ENCODE data around the gene IWS1.
"Not testable (repeated sequence)": the region's sequence is repeated elsewhere in the genome, so short reads cannot be mapped to it uniquely, and the experiment has no call there.

Gene IWS1

GRCh38 chr2:127526132-127527000 is at the start of gene IWS1:
Gene IWS1 (minus strand): TSS chr2:127526489. CDS start chr2:127526208, 281 bp downstream.
- DNase-seq (ENCODE audit: insufficient read length, low spot score), result peak; percentile 84
- FAIRE-seq, result peak; percentile 60
- TF ChIP-seq POLR2A (IDR thresholded peaks at IDR 0.05; ENCODE audit: low read depth, low read length), result peak; percentile 35

DNA sequence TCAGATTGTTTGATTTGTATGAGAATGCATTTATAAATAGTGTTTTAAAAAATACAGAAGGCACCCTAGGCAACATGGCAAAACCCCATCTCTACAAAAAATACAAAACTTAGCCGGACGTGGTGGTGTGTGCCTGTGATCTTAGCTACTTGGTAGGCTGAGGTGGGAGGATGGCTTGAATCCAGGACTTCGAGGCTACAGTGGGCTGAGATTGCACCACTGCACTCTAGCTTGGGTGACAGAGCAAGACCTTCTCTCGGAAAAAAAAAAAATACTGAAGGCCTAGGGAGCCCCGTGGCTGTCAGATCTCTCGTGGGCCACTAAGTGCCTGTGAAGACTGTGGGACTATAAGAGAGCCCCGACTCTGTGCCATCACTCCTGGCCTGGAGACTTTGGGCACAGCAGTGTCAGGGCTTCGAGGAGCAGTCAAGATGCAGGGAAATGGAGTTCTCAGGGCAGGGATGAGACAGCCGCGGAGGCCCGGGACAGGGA is 49.7 kb upstream of the IWS1 start:
- DNase-seq (ENCODE audit: insufficient read length, low spot score) (no peak), FAIRE-seq (no peak)
- TF ChIP-seq POLR2A (IDR thresholded peaks at IDR 0.05; ENCODE audit: low read depth, low read length), result no peak

GRCh38 chr2:127575185-127575765 is 49.0 kb upstream of the IWS1 start:
- no peak for FAIRE-seq
- DNase-seq (ENCODE audit: insufficient read length, low spot score), result no peak
- no peak for TF ChIP-seq POLR2A (IDR thresholded peaks at IDR 0.05; ENCODE audit: low read depth, low read length)

DNA sequence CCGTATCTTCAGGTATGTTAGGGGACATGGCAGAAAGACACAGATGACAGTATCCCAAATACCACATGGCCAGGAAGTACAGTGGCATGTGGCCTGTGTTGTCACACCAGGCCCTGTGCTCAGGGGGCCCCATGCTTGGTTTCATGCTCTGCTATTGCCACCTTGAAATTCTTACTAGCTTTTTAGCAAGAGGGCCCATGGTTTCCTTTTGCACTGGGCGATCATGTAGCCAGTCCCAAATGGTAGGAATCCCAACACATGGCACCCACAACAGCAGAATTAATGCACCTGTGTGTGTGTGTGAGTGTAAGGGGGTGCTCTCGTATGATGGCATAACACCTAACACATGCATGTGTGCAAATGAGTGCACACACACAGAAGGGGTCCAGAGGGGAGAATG is 48.4 kb upstream of the IWS1 start:
- FAIRE-seq (no peak), DNase-seq (ENCODE audit: insufficient read length, low spot score) (no peak)
- no peak for TF ChIP-seq POLR2A (IDR thresholded peaks at IDR 0.05; ENCODE audit: low read depth, low read length)

- FAIRE-seq (no peak), DNase-seq (ENCODE audit: insufficient read length, low spot score) (no peak)
- no peak for TF ChIP-seq POLR2A (IDR thresholded peaks at IDR 0.05; ENCODE audit: low read depth, low read length)
Observed at GRCh38 chr2:127573771-127574170, 47.5 kb upstream of the IWS1 start.

DNA sequence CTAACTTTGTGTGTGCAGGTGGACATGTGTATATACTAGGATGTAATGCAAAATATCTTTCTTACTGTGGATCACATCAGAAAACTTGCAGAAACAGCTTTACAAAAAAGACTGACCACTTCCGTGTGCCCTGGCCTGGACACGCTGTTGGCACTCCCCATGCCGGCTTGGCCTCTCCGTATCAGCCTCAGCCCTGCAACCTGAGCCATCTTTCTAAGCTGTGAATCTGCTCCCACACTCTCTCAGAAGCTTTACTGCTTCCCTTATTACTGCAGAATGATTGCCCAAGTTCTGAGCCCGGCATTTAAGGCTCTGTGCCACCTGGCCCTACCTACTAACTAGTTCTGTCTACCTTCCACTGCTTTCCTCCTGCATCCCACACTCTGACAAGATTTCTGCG is 47.0 kb upstream of the IWS1 start:
- no peak for FAIRE-seq
- TF ChIP-seq POLR2A (IDR thresholded peaks at IDR 0.05; ENCODE audit: low read depth, low read length), result no peak
- no peak for DNase-seq (ENCODE audit: insufficient read length, low spot score)

DNA sequence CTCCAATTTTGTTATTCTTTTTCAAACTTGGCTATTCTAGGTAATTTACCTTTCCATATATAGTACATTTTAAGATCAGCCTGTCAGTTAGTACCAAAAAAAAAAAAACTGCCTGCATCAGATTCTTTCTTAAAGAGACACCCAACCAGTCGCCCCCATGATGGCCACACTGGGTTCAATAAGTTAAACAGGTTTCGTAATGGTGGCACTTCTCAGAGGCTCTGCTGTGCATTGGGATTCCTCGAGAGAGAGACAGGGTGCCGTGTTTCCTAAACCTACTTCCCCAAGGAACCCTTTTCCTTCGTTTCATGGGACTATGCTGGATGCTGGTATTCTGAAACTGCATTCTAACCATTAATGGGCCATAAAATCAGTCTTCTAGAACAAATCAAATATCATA is 46.6 kb upstream of the IWS1 start:
- DNase-seq (ENCODE audit: insufficient read length, low spot score), result no peak
- FAIRE-seq, result no peak
- no peak for TF ChIP-seq POLR2A (IDR thresholded peaks at IDR 0.05; ENCODE audit: low read depth, low read length)

DNA sequence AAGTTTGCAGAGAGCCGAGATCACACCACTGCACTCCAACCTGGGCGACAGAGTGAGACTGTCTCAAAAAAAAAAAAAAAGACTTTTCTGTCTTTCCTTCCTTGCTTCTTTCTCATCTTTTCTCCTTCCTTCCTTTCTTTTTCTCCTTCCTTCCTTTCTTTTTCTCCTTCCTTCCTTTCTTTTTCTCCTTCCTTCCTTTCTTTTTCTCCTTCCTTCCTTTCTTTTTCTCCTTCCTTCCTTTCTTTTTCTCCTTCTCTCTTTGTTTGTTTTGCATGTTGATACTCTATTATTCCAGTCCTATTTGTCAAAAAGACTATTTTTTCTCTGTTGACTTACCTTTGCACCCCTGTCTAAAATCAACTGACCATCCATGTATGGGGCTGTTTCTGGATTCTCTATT is 46.1 kb upstream of the IWS1 start:
- DNase-seq (ENCODE audit: insufficient read length, low spot score); FAIRE-seq: not testable (repeated sequence)

DNA sequence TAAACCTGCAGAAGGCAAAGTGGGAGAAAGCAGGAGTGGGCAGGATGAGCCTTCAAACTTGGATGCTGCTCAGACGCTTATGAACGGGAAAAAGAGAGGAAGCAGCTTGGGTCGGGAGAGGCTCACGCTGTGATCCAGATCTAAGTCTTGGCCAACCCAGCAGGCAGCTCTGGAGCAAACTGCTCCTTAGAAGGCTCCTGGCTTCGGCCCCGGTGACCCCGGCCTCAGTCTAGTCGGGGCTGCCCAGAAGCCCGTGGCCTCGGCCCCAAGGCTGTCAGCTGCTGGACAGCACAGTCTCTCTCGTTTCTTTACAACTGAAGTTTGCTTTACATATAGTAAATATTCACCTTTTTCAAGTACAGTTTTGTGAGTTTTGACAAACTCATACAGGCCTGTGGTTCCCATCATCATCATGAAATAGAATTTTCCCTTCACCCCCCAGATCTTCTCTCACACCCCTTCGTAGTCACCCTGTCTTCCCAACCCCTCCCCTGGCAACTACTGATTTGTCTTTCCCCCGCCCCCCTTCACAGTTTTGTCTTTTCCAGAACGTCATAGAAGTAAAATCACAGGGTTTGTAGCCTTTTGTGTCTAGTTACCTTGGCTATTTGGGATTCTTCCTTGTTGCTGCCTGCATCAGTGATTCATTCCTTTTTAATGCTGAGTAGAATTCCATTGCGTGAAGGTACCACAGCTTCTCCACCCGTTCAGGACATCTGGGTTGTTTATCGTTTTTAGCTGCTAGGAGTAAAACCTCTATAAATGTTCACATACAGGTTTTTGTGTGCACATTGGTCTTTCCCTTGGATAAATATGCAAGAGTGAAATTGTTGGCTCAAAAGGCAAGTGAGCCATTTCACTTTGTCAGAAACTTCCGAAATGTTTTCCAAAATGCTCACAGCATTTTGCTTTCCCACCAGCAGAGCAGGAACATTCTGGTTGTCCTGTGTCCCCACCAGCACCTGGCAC is 44.3 kb upstream of the IWS1 start:
- FAIRE-seq, result no peak
- DNase-seq (ENCODE audit: insufficient read length, low spot score), result no peak
- no peak for TF ChIP-seq POLR2A (IDR thresholded peaks at IDR 0.05; ENCODE audit: low read depth, low read length)

DNA sequence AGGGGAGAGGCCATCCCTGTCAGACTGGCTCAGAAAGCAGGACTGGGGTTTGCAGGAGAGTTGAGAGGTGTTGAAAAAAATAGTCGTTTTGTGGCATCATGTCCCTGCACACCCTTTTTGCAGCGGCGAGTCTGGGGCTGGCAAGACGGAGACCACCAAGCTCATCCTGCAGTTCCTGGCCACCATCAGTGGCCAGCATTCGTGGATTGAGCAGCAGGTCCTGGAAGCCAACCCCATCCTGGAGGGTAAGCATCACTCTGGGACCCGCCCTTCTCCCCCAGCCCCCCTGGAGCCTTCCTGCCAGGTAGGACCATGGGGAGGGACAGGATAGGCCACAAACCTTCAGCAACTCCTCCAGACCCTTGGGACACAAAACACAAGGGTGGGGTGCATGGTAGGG is 43.4 kb upstream of the IWS1 start:
- FAIRE-seq, result no peak
- TF ChIP-seq POLR2A (IDR thresholded peaks at IDR 0.05; ENCODE audit: low read depth, low read length), result no peak
- no peak for DNase-seq (ENCODE audit: insufficient read length, low spot score)

DNA sequence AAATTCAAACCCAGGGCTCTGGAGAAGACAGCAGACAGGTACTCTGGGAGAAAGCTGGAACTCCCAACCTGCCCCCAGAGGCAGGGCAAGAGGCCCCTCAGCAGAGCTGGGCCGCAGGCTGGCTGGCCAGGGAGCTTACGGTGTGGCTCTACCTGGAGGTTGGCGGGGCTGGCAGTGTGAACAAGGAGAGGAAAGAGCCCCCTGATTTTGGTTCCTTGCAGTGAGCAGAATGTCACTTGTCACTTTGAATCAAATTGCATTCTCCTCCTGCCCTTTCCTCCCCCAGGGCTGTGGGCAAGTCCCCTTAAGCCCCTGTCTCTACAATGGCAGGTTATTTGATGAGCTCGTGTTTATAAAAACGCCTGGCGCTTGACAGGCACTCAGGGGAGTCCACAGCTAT is 41.8 kb upstream of the IWS1 start:
- DNase-seq (ENCODE audit: insufficient read length, low spot score), result no peak
- no peak for TF ChIP-seq POLR2A (IDR thresholded peaks at IDR 0.05; ENCODE audit: low read depth, low read length)
- FAIRE-seq, result no peak

GRCh38 chr2:127567351-127567854 is 41.1 kb upstream of the IWS1 start:
- DNase-seq (ENCODE audit: insufficient read length, low spot score) (no peak), FAIRE-seq (no peak)
- TF ChIP-seq POLR2A (IDR thresholded peaks at IDR 0.05; ENCODE audit: low read depth, low read length), result no peak

GRCh38 chr2:127566576-127566975 is 40.3 kb upstream of the IWS1 start:
- FAIRE-seq, result no peak

DNA sequence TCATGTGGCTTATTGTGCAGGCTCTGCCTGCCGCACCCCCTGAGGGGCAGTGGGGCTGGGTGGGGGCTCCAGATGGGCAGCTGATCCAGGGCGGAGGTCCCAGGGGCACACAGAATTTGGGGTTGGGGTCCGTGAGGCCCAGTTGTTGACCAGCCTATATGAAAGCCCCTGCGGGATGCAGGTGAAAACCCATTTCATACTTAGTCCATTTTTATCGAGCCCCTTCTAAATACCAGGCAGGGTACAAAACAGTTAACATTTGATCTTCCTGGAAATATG is 39.8 kb upstream of the IWS1 start:
- TF ChIP-seq POLR2A (IDR thresholded peaks at IDR 0.05; ENCODE audit: low read depth, low read length), result no peak
- DNase-seq (ENCODE audit: insufficient read length, low spot score), result no peak
- FAIRE-seq, result no peak

More at GRCh38 chr2:127566576-127566975, 40.3 kb upstream of the IWS1 start:
- no peak for DNase-seq (ENCODE audit: insufficient read length, low spot score)
- no peak for TF ChIP-seq POLR2A (IDR thresholded peaks at IDR 0.05; ENCODE audit: low read depth, low read length)
